Neutrophil (primary cell): ENCODE measurements around the gene PTAFR.
A peak's percentile ranks its signal among the peaks of the same experiment; 100 is the strongest.

Experiments used
- H3K27ac ChIP-seq: fragments of 200-600 bp; sonication (generic); 2 replicates; pipeline ENCODE4 v1.5.1; 2016; ENCODE audit warnings: mild to moderate bottlenecking, moderate library complexity
- H3K27me3 ChIP-seq: fragments of 200-600 bp; sonication (generic); 2 replicates; pipeline ENCODE4 v1.6.0; 2016; ENCODE audit warnings: mild to moderate bottlenecking
- H3K36me3 ChIP-seq: fragments of 200-600 bp; sonication (generic); 2 replicates; pipeline ENCODE4 v1.5.1; 2017
- H3K4me1 ChIP-seq, 2 experiments: fragments of 200-600 bp in 1 of 2; sonication (generic) in 1 of 2; 1 replicate in 1 of 2; 2 replicates in 1 of 2; pipeline versions ENCODE4 v1.5.1 to v1.6.1; 2013 to 2016; ENCODE audit warnings: low read depth in 1 of 2, low read length in 1 of 2, mild to moderate bottlenecking in 1 of 2, moderate library complexity in 1 of 2; ENCODE audit not compliant: control insufficient read depth in 1 of 2, insufficient read depth in 1 of 2
- H3K4me3 ChIP-seq, 2 experiments: fragments of 200-600 bp in 1 of 2; sonication (generic) in 1 of 2; 1 replicate in 1 of 2; 2 replicates in 1 of 2; pipeline ENCODE4 v1.5.1; 2013 to 2016; ENCODE audit warnings: low read depth in 1 of 2, low read length in 1 of 2, mild to moderate bottlenecking in 1 of 2, moderate library complexity in 1 of 2
- H3K9me3 ChIP-seq: fragments of 200-600 bp; sonication (generic); 2 replicates; pipeline ENCODE4 v1.5.1; 2016
- TF ChIP-seq, protein P1 (sequence below): fragments of 200-600 bp; sonication (generic); IDR thresholded peaks from 2 replicates; pipeline ENCODE4 v1.5.1; 2016; ENCODE audit warnings: antibody characterized with exemption

Gene PTAFR

GRCh38 chr1:28172713-28173150 is 3.8 kb downstream of the PTAFR start:
- Histone ChIP-seq H3K4me1 (peaks cover 70 to 89% of the 10 kb centered on the region in 2 experiments), H3K9me3 (no peaks in the 10 kb centered on the region), H3K27ac (peak overlapping the region; percentile 98), H3K36me3 (peaks cover 57% of the 10 kb centered on the region), H3K27me3 (no peaks in the 10 kb centered on the region), H3K4me3 (peak overlapping the region; percentile 93 to 97)
- TF ChIP-seq, protein P1, sequence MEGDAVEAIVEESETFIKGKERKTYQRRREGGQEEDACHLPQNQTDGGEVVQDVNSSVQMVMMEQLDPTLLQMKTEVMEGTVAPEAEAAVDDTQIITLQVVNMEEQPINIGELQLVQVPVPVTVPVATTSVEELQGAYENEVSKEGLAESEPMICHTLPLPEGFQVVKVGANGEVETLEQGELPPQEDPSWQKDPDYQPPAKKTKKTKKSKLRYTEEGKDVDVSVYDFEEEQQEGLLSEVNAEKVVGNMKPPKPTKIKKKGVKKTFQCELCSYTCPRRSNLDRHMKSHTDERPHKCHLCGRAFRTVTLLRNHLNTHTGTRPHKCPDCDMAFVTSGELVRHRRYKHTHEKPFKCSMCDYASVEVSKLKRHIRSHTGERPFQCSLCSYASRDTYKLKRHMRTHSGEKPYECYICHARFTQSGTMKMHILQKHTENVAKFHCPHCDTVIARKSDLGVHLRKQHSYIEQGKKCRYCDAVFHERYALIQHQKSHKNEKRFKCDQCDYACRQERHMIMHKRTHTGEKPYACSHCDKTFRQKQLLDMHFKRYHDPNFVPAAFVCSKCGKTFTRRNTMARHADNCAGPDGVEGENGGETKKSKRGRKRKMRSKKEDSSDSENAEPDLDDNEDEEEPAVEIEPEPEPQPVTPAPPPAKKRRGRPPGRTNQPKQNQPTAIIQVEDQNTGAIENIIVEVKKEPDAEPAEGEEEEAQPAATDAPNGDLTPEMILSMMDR, result no peak

- Histone ChIP-seq H3K27ac (peak overlapping the region; percentile 98), H3K36me3 (peaks cover 69% of the 10 kb centered on the region), H3K4me1 (peaks cover 65 to 83% of the 10 kb centered on the region in 2 experiments), H3K4me3 (peak overlapping the region; percentile 93 to 97), H3K27me3 (no peaks in the 10 kb centered on the region), H3K9me3 (no peaks in the 10 kb centered on the region)
- TF ChIP-seq, protein P1, result no peak
These were observed 5.2 kb downstream of the PTAFR start for GRCh38 chr1:28171246-28171645.

- Histone ChIP-seq H3K4me3 (peak overlapping the region in 1 of 2 experiments; percentile 24), H3K27ac (peak overlapping the region; percentile 98), H3K9me3 (no peaks in the 10 kb centered on the region), H3K4me1 (peaks cover 72 to 77% of the 10 kb centered on the region in 2 experiments), H3K36me3 (peaks cover 69% of the 10 kb centered on the region), H3K27me3 (no peaks in the 10 kb centered on the region)
- TF ChIP-seq, protein P1, result no peak
These were observed 6.4 kb downstream of the PTAFR start for GRCh38 chr1:28170001-28170596.

GRCh38 chr1:28163496-28164161 is 12.9 kb downstream of the PTAFR start:
- Histone ChIP-seq H3K36me3 (peaks cover 47% of the 10 kb centered on the region), H3K4me1 (peaks cover 77 to 81% of the 10 kb centered on the region in 2 experiments), H3K27me3 (no peaks in the 10 kb centered on the region), H3K4me3 (no peak overlapping the region), H3K27ac (peak overlapping the region; percentile 34), H3K9me3 (no peaks in the 10 kb centered on the region)
- TF ChIP-seq, protein P1, result no peak

- H3K4me3 ChIP-seq, result no peak overlapping the region
- peak overlapping the region; percentile 77 for H3K27ac ChIP-seq
- H3K9me3 ChIP-seq, result no peaks in the 10 kb centered on the region
- H3K27me3 ChIP-seq, result no peaks in the 10 kb centered on the region
- peaks cover 39% of the 10 kb centered on the region for H3K36me3 ChIP-seq
- H3K4me1 ChIP-seq, result peaks cover 85 to 92% of the 10 kb centered on the region in 2 experiments
- TF ChIP-seq, protein P1, result no peak
These were observed 14.3 kb downstream of the PTAFR start for GRCh38 chr1:28162151-28162550.
